ENCODE data around the gene TRIM21.
"Not testable (repeated sequence)": the region's sequence is repeated elsewhere in the genome, so short reads cannot be mapped to it uniquely, and the experiment has no call there.

GRCh38 chr11:4348142-4348541 is 45.4 kb downstream of the TRIM21 start:
- TF ChIP-seq, protein P1, sequence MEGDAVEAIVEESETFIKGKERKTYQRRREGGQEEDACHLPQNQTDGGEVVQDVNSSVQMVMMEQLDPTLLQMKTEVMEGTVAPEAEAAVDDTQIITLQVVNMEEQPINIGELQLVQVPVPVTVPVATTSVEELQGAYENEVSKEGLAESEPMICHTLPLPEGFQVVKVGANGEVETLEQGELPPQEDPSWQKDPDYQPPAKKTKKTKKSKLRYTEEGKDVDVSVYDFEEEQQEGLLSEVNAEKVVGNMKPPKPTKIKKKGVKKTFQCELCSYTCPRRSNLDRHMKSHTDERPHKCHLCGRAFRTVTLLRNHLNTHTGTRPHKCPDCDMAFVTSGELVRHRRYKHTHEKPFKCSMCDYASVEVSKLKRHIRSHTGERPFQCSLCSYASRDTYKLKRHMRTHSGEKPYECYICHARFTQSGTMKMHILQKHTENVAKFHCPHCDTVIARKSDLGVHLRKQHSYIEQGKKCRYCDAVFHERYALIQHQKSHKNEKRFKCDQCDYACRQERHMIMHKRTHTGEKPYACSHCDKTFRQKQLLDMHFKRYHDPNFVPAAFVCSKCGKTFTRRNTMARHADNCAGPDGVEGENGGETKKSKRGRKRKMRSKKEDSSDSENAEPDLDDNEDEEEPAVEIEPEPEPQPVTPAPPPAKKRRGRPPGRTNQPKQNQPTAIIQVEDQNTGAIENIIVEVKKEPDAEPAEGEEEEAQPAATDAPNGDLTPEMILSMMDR (IDR thresholded peaks at IDR 0.05) = not testable (repeated sequence)
- TF ChIP-seq EZH2 (IDR thresholded peaks at IDR 0.05; ENCODE audit: borderline replicate concordance, insufficient read depth, low read depth, low read length, poor library complexity, severe bottlenecking) = not testable (repeated sequence)
